NCI-H510A treated with DMSO at 0.1 percent for 48 hours (cell line): ENCODE data around the gene VASH2.
"Not testable (repeated sequence)": the region's sequence is repeated elsewhere in the genome, so short reads cannot be mapped to it uniquely, and the experiment has no call there.

ENCODE experiments used
- DNase-seq: peaks from one replicate; lab custom pipeline; 2025; lab: John Stamatoyannopoulos, UW

VASH2 gene

GRCh38 chr1:212957546-212957945, 7.2 kb downstream of the VASH2 start:
- no peak for DNase-seq

- DNase-seq = no peak
Measured at GRCh38 chr1:212958175-212958574, 7.8 kb downstream of the VASH2 start.

GRCh38 chr1:212959266-212960220, 9.2 kb downstream of the VASH2 start:
- no peak for DNase-seq

- no peak for DNase-seq
Measured at GRCh38 chr1:212960932-212961331, 10.6 kb downstream of the VASH2 start.

- no peak for DNase-seq
Measured at GRCh38 chr1:212962509-212962908, 12.2 kb downstream of the VASH2 start.

GRCh38 chr1:212964102-212964501, 13.8 kb downstream of the VASH2 start:
- no peak for DNase-seq

- DNase-seq = not testable (repeated sequence)
Measured at GRCh38 chr1:212964993-212965392, 14.7 kb downstream of the VASH2 start.

GRCh38 chr1:212966616-212967015, 16.3 kb downstream of the VASH2 start:
- no peak for DNase-seq

GRCh38 chr1:212967801-212968200, 17.5 kb downstream of the VASH2 start:
- peak; percentile 14 for DNase-seq

- DNase-seq = no peak
Measured at GRCh38 chr1:212968368-212968863, 18.1 kb downstream of the VASH2 start.

- DNase-seq = no peak
Measured at GRCh38 chr1:212970085-212970484, 19.7 kb downstream of the VASH2 start.

GRCh38 chr1:212971312-212971711, 21.0 kb downstream of the VASH2 start:
- DNase-seq = no peak

GRCh38 chr1:212973426-212973825, 23.1 kb downstream of the VASH2 start:
- DNase-seq = no peak

GRCh38 chr1:212973899-212974298, 23.6 kb downstream of the VASH2 start:
- no peak for DNase-seq

- no peak for DNase-seq
Measured at GRCh38 chr1:212974711-212975110, 24.4 kb downstream of the VASH2 start.

- DNase-seq = no peak
Measured at GRCh38 chr1:212975111-212975918, 25.0 kb downstream of the VASH2 start.

GRCh38 chr1:212976586-212976985, 26.2 kb downstream of the VASH2 start:
- DNase-seq = no peak

GRCh38 chr1:212977781-212978645, 27.7 kb downstream of the VASH2 start:
- DNase-seq = no peak

GRCh38 chr1:212979340-212980122, 29.2 kb downstream of the VASH2 start:
- no peak for DNase-seq

- no peak for DNase-seq
Measured at GRCh38 chr1:212980123-212980785, 29.9 kb downstream of the VASH2 start.
